GM23338 (cell line): ENCODE results near the gene ZXDC. TPM values are rescaled to one million over a fixed set of nuclear protein-coding genes. Genes with fewer than 3 reads are reported as not detected.

Experiments
- ATAC-seq: fragments of 200-7000 bp; cut with Tn5 transposase; 3 replicates; pipeline ENCODE4 v1.9.1; 2020
- DNase-seq: peaks from one replicate; pipeline ENCODE4 v3.0.0-alpha.2; 2015; ENCODE audit warnings: low spot score
- H2AFZ ChIP-seq: fragments of 200-600 bp; sonication (generic); 2 replicates; pipeline ENCODE4 v1.8.0; 2016; ENCODE audit warnings: antibody characterized with exemption, mild to moderate bottlenecking, moderate library complexity
- H3F3A ChIP-seq: fragments of 200-600 bp; sonication (generic); replicated peaks from 2 replicates; pipeline ENCODE4 v1.8.0; 2017; ENCODE audit warnings: antibody characterized with exemption, mixed run types, low read depth
- H3K27ac ChIP-seq: fragments of 200-600 bp; sonication (generic); 2 replicates; pipeline ENCODE4 v1.6.1; 2016; ENCODE audit warnings: low read depth
- H3K27me3 ChIP-seq: fragments of 200-600 bp; sonication (generic); 2 replicates; pipeline ENCODE4 v1.8.0; 2016; ENCODE audit warnings: mild to moderate bottlenecking, mixed run types, moderate library complexity; ENCODE audit not compliant: insufficient read depth
- H3K36me3 ChIP-seq: fragments of 200-600 bp; sonication (generic); 2 replicates; pipeline ENCODE4 v1.8.0; 2016; ENCODE audit warnings: mild to moderate bottlenecking; ENCODE audit not compliant: insufficient read depth
- H3K4me1 ChIP-seq: fragments of 200-600 bp; sonication (generic); 2 replicates; pipeline ENCODE4 v1.8.0; 2016; ENCODE audit warnings: mild to moderate bottlenecking, moderate library complexity; ENCODE audit not compliant: insufficient read depth
- H3K4me2 ChIP-seq: fragments of 200-600 bp; sonication (generic); 2 replicates; pipeline ENCODE4 v1.7.1; 2017; ENCODE audit warnings: mixed run types
- H3K4me3 ChIP-seq: fragments of 200-600 bp; sonication (generic); 2 replicates; pipeline ENCODE4 v1.6.1; 2016; ENCODE audit warnings: mixed run types
- H3K79me2 ChIP-seq: fragments of 200-600 bp; sonication (generic); replicated peaks from 2 replicates; pipeline ENCODE4 v1.8.0; 2017; ENCODE audit warnings: mild to moderate bottlenecking; ENCODE audit not compliant: insufficient read depth
- H3K9me2 ChIP-seq: fragments of 200-600 bp; sonication (generic); 2 replicates; pipeline ENCODE4 v1.8.0; 2017; ENCODE audit not compliant: insufficient read depth
- H4K20me1 ChIP-seq: fragments of 200-600 bp; sonication (generic); replicated peaks from 2 replicates; pipeline ENCODE4 v1.8.0; 2017; ENCODE audit warnings: mild to moderate bottlenecking; ENCODE audit not compliant: insufficient read depth
- H3K27ac Mint-ChIP-seq: 2 replicates; pipeline ENCODE4 v1.8.0; 2020; ENCODE audit warnings: inconsistent platforms, mild to moderate bottlenecking, moderate library complexity, mixed read lengths
- H3K27me3 Mint-ChIP-seq: 3 replicates; pipeline ENCODE4 v1.8.0; 2022; ENCODE audit warnings: low read depth, mild to moderate bottlenecking, moderate library complexity, mixed read lengths, inconsistent platforms; ENCODE audit not compliant: insufficient read depth, poor library complexity
- H3K36me3 Mint-ChIP-seq: 3 replicates; pipeline ENCODE4 v1.8.0; 2021; ENCODE audit warnings: low read depth, mild to moderate bottlenecking, inconsistent platforms, moderate library complexity, mixed read lengths
- H3K4me1 Mint-ChIP-seq: 3 replicates; pipeline ENCODE4 v1.8.0; 2020; ENCODE audit warnings: mild to moderate bottlenecking, inconsistent platforms, mixed read lengths
- H3K4me3 Mint-ChIP-seq: 3 replicates; pipeline ENCODE4 v1.8.0; 2021; ENCODE audit warnings: moderate library complexity, mild to moderate bottlenecking, inconsistent platforms, mixed read lengths
- H3K9me3 Mint-ChIP-seq: 3 replicates; pipeline ENCODE4 v1.8.0; 2020; ENCODE audit warnings: moderate library complexity, mild to moderate bottlenecking, inconsistent platforms, mixed read lengths
- CREB1 ChIP-seq: fragments of 250-450 bp; sonication (Bioruptor Pico); IDR thresholded peaks from 2 replicates; pipeline ENCODE4 v1.5.0; 2020; ENCODE audit warnings: low read depth, mild to moderate bottlenecking, moderate library complexity
- EZH2phosphoT487 ChIP-seq: fragments of 200-600 bp; sonication (generic); IDR thresholded peaks from one replicate; pipeline ENCODE4 v1.8.1; 2018; ENCODE audit warnings: antibody characterized with exemption; ENCODE audit not compliant: unreplicated experiment
- NANOG ChIP-seq: IDR thresholded peaks from 2 replicates; pipeline ENCODE4 v1.6.1; 2016; ENCODE audit warnings: antibody characterized with exemption, borderline replicate concordance
- POLR2AphosphoS5 ChIP-seq: IDR thresholded peaks from 2 replicates; pipeline ENCODE4 v1.6.1; 2016; ENCODE audit warnings: antibody characterized with exemption, low read depth
- STAT1 ChIP-seq: IDR thresholded peaks from one replicate; pipeline ENCODE4 v1.6.1; 2016; ENCODE audit warnings: antibody characterized with exemption; ENCODE audit not compliant: unreplicated experiment
- ZNF331 ChIP-seq: fragments of 250-450 bp; sonication (Bioruptor Pico); IDR thresholded peaks from 2 replicates; pipeline ENCODE4 v1.5.0; 2020; ENCODE audit warnings: low read depth, mild to moderate bottlenecking, moderate library complexity
- polyA plus RNA-seq: library from polyadenylated mRNA; unstranded; fragments of >200 nt; fragmentation: Nextera tagmentation; extraction: Ambion mirVana; gene quantifications from 2 replicates; pipeline ENCODE4 v1.2.1, GENCODE V29; 2016
- total RNA-seq: library from RNA; depleted of rRNA; stranded (reverse); fragments of >200 nt; shearing (Covaris generic); gene quantifications from 2 replicates; pipeline ENCODE4 v1.2.3, GENCODE V29; 2014
- TF ChIP-seq, protein P1 (sequence below): fragments of 250-450 bp; sonication (Bioruptor Pico); IDR thresholded peaks from 2 replicates; pipeline ENCODE4 v1.5.0; 2020; ENCODE audit warnings: mild to moderate bottlenecking, moderate library complexity
- TF ChIP-seq, protein P2 (sequence below), 2 experiments: fragments of 200-600 bp in 1 of 2; sonication (generic) in 1 of 2; conservative IDR thresholded peaks; 2 replicates each; pipeline versions ENCODE4 v1.5.1 to v1.6.1; 2016 to 2017; ENCODE audit warnings: antibody characterized with exemption in 2 of 2, low read depth in 2 of 2, mild to moderate bottlenecking in 2 of 2, moderate library complexity in 1 of 2
- TF ChIP-seq, protein P3 (sequence below): IDR thresholded peaks from one replicate; pipeline ENCODE4 v1.6.1; 2018; ENCODE audit warnings: antibody characterized with exemption; ENCODE audit not compliant: unreplicated experiment

Gene ZXDC
- total and polyA plus RNA-seq, 2 experiments from 2014 or later: 5.7 to 45.1 TPM

DNA sequence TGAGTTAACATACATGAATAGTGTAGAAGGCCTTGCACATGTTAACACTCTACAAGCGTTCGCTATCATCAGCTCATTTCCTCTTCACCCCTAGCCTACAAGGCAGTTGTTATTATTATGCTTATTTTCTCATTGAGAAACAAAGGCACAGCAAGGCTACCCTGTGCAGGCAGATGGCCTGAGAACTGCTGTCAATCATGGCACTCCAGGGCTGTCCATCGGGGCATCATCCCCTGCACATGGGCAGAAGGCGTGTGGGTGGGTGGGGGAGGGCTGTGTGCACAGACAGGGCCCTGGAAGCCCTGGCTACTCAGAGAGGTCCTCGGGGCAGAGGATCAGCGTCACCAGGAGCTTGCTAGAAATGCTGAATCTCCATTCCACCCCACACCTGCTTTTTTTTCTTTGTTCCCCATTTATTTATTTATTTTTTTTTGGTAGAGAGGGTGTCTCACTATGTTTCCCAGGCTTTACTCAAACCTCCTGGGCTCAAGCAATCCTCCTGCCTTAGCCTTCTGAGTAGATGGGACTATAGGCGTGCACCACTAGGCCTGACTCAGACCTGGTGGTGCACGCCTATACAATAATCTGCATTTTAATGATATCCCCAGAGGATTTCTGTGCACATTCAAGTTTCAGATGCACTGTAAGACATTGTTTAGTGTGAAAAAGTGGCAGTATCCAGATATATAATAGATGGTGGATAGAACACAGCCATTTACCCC lies 9.6 kb upstream of the ZXDC start:
- Histone ChIP-seq H4K20me1 (no peaks in the 10 kb centered on the region), H3K79me2 (no peaks in the 10 kb centered on the region), H3K27ac (no peak overlapping the region), H3F3A (no peaks in the 10 kb centered on the region), H3K27me3 (no peaks in the 10 kb centered on the region), H3K36me3 (no peaks in the 10 kb centered on the region), H3K4me2 (peak overlapping the region; percentile 60), H3K4me1 (peaks cover 17% of the 10 kb centered on the region), H3K9me2 (no peaks in the 10 kb centered on the region), H3K4me3 (0 out of 2 replicates have a peak overlapping the region, but pooled peaks have one; percentile 33), H2AFZ (no peak overlapping the region)
- DNase-seq: peak; percentile 25
- Mint-ChIP-seq H3K9me3 (no peaks in the 10 kb centered on the region), H3K27ac (peak overlapping the region; percentile 66; the same call in 1 of the 2 replicates), H3K36me3 (no peaks in the 10 kb centered on the region), H3K4me3 (no peak overlapping the region), H3K27me3 (peaks cover 8% of the 10 kb centered on the region), H3K4me1 (peaks cover 43% of the 10 kb centered on the region)
- ATAC-seq: peak; percentile 37
- TF ChIP-seq NANOG (peak; percentile 56; the same call in 1 of the 2 replicates), CREB1 (no peak)

DNA sequence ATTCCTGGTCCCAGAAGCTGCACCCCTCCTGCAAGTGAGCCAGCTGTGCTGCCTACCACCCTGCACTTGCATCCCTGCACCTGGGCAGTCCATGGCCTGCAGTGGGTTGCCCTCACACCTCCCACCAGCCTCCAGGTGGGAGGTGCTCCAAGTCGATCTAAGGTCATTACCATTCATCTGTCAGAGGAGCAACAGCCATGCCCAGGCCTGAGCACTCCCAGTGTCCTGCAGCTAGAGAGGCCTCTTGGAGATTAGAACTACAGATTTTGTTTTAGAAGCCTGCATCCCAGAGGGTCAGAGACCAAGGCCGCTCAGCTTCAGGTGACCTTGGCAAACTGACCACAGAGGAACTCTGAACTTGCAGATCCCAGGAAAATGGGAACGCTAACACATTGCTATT lies 9.0 kb upstream of the ZXDC start:
- peaks cover 38% of the 10 kb centered on the region for H3K4me1 Mint-ChIP-seq
- H3F3A ChIP-seq: no peaks in the 10 kb centered on the region
- no peaks in the 10 kb centered on the region for H3K79me2 ChIP-seq
- DNase-seq (no peak), ATAC-seq (peak; percentile 37)
- no peaks in the 10 kb centered on the region for H3K36me3 ChIP-seq
- peak overlapping the region; percentile 85 for H2AFZ ChIP-seq
- 0 out of 2 replicates have a peak overlapping the region, but pooled peaks have one; percentile 69 for H3K27ac ChIP-seq
- peak overlapping the region; percentile 66 for H3K27ac Mint-ChIP-seq
- no peaks in the 10 kb centered on the region for H3K36me3 Mint-ChIP-seq
- no peak overlapping the region for H3K4me3 Mint-ChIP-seq
- H3K4me2 ChIP-seq: peak overlapping the region; percentile 60
- H3K27me3 Mint-ChIP-seq: peaks cover 8% of the 10 kb centered on the region
- H3K27me3 ChIP-seq: no peaks in the 10 kb centered on the region
- peaks cover 17% of the 10 kb centered on the region for H3K4me1 ChIP-seq
- H3K9me2 ChIP-seq: no peaks in the 10 kb centered on the region
- H4K20me1 ChIP-seq: no peaks in the 10 kb centered on the region
- H3K4me3 ChIP-seq: 0 out of 2 replicates have a peak overlapping the region, but pooled peaks have one; percentile 33
- no peaks in the 10 kb centered on the region for H3K9me3 Mint-ChIP-seq
- no peak for TF ChIP-seq NANOG
- TF ChIP-seq, protein P1, sequence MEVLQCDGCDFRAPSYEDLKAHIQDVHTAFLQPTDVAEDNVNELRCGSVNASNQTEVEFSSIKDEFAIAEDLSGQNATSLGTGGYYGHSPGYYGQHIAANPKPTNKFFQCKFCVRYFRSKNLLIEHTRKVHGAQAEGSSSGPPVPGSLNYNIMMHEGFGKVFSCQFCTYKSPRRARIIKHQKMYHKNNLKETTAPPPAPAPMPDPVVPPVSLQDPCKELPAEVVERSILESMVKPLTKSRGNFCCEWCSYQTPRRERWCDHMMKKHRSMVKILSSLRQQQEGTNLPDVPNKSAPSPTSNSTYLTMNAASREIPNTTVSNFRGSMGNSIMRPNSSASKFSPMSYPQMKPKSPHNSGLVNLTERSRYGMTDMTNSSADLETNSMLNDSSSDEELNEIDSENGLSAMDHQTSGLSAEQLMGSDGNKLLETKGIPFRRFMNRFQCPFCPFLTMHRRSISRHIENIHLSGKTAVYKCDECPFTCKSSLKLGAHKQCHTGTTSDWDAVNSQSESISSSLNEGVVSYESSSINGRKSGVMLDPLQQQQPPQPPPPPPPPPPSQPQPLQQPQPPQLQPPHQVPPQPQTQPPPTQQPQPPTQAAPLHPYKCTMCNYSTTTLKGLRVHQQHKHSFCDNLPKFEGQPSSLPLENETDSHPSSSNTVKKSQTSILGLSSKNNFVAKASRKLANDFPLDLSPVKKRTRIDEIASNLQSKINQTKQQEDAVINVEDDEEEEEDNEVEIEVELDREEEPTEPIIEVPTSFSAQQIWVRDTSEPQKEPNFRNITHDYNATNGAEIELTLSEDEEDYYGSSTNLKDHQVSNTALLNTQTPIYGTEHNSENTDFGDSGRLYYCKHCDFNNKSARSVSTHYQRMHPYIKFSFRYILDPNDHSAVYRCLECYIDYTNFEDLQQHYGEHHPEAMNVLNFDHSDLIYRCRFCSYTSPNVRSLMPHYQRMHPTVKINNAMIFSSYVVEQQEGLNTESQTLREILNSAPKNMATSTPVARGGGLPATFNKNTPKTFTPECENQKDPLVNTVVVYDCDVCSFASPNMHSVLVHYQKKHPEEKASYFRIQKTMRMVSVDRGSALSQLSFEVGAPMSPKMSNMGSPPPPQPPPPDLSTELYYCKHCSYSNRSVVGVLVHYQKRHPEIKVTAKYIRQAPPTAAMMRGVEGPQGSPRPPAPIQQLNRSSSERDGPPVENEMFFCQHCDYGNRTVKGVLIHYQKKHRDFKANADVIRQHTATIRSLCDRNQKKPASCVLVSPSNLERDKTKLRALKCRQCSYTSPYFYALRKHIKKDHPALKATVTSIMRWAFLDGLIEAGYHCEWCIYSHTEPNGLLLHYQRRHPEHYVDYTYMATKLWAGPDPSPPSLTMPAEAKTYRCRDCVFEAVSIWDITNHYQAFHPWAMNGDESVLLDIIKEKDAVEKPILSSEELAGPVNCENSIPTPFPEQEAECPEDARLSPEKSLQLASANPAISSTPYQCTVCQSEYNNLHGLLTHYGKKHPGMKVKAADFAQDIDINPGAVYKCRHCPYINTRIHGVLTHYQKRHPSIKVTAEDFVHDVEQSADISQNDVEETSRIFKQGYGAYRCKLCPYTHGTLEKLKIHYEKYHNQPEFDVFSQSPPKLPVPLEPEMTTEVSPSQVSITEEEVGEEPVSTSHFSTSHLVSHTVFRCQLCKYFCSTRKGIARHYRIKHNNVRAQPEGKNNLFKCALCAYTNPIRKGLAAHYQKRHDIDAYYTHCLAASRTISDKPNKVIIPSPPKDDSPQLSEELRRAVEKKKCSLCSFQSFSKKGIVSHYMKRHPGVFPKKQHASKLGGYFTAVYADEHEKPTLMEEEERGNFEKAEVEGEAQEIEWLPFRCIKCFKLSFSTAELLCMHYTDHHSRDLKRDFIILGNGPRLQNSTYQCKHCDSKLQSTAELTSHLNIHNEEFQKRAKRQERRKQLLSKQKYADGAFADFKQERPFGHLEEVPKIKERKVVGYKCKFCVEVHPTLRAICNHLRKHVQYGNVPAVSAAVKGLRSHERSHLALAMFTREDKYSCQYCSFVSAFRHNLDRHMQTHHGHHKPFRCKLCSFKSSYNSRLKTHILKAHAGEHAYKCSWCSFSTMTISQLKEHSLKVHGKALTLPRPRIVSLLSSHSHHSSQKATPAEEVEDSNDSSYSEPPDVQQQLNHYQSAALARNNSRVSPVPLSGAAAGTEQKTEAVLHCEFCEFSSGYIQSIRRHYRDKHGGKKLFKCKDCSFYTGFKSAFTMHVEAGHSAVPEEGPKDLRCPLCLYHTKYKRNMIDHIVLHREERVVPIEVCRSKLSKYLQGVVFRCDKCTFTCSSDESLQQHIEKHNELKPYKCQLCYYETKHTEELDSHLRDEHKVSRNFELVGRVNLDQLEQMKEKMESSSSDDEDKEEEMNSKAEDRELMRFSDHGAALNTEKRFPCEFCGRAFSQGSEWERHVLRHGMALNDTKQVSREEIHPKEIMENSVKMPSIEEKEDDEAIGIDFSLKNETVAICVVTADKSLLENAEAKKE: no peak
- no peak for TF ChIP-seq STAT1
- no peak for TF ChIP-seq EZH2phosphoT487
- TF ChIP-seq ZNF331: no peak
- TF ChIP-seq, protein P2, sequence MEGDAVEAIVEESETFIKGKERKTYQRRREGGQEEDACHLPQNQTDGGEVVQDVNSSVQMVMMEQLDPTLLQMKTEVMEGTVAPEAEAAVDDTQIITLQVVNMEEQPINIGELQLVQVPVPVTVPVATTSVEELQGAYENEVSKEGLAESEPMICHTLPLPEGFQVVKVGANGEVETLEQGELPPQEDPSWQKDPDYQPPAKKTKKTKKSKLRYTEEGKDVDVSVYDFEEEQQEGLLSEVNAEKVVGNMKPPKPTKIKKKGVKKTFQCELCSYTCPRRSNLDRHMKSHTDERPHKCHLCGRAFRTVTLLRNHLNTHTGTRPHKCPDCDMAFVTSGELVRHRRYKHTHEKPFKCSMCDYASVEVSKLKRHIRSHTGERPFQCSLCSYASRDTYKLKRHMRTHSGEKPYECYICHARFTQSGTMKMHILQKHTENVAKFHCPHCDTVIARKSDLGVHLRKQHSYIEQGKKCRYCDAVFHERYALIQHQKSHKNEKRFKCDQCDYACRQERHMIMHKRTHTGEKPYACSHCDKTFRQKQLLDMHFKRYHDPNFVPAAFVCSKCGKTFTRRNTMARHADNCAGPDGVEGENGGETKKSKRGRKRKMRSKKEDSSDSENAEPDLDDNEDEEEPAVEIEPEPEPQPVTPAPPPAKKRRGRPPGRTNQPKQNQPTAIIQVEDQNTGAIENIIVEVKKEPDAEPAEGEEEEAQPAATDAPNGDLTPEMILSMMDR (conservative IDR thresholded peaks at IDR 0.05; ENCODE audit: low read depth in 2 of 2): no peak
- TF ChIP-seq POLR2AphosphoS5: no peak
- TF ChIP-seq, protein P3, sequence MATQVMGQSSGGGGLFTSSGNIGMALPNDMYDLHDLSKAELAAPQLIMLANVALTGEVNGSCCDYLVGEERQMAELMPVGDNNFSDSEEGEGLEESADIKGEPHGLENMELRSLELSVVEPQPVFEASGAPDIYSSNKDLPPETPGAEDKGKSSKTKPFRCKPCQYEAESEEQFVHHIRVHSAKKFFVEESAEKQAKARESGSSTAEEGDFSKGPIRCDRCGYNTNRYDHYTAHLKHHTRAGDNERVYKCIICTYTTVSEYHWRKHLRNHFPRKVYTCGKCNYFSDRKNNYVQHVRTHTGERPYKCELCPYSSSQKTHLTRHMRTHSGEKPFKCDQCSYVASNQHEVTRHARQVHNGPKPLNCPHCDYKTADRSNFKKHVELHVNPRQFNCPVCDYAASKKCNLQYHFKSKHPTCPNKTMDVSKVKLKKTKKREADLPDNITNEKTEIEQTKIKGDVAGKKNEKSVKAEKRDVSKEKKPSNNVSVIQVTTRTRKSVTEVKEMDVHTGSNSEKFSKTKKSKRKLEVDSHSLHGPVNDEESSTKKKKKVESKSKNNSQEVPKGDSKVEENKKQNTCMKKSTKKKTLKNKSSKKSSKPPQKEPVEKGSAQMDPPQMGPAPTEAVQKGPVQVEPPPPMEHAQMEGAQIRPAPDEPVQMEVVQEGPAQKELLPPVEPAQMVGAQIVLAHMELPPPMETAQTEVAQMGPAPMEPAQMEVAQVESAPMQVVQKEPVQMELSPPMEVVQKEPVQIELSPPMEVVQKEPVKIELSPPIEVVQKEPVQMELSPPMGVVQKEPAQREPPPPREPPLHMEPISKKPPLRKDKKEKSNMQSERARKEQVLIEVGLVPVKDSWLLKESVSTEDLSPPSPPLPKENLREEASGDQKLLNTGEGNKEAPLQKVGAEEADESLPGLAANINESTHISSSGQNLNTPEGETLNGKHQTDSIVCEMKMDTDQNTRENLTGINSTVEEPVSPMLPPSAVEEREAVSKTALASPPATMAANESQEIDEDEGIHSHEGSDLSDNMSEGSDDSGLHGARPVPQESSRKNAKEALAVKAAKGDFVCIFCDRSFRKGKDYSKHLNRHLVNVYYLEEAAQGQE: no peak
